ENCODE results near the gene ZCCHC24.

The ZCCHC24 gene

GRCh38 chr10:79482741-79483140 is 37.3 kb upstream of the ZCCHC24 start:
- no peak overlapping the region for H3K4me3 ChIP-seq (ENCODE audit: control insufficient read depth, low read depth, low read length)
- DNase-seq (ENCODE audit: low read depth) = no peak
- no peak for TF ChIP-seq CTCF (conservative IDR thresholded peaks at IDR 0.05; ENCODE audit: control insufficient read depth, insufficient read depth, low read depth, low read length)

GRCh38 chr10:79482304-79482703 is 36.9 kb upstream of the ZCCHC24 start:
- DNase-seq (ENCODE audit: low read depth) = peak; percentile 21
- H3K4me3 ChIP-seq (ENCODE audit: control insufficient read depth, low read depth, low read length) = no peak overlapping the region
- no peak for TF ChIP-seq CTCF (conservative IDR thresholded peaks at IDR 0.05; ENCODE audit: control insufficient read depth, insufficient read depth, low read depth, low read length)

- no peak overlapping the region for H3K4me3 ChIP-seq (ENCODE audit: control insufficient read depth, low read depth, low read length)
- DNase-seq (ENCODE audit: low read depth) = no peak
- TF ChIP-seq CTCF (conservative IDR thresholded peaks at IDR 0.05; ENCODE audit: control insufficient read depth, insufficient read depth, low read depth, low read length) = no peak
Observed at GRCh38 chr10:79479283-79479909, 34.0 kb upstream of the ZCCHC24 start.

- no peak overlapping the region for H3K4me3 ChIP-seq (ENCODE audit: control insufficient read depth, low read depth, low read length)
- no peak for DNase-seq (ENCODE audit: low read depth)
- TF ChIP-seq CTCF (conservative IDR thresholded peaks at IDR 0.05; ENCODE audit: control insufficient read depth, insufficient read depth, low read depth, low read length) = no peak
Observed at GRCh38 chr10:79477456-79477855, 32.0 kb upstream of the ZCCHC24 start.

GRCh38 chr10:79476645-79477044 is 31.2 kb upstream of the ZCCHC24 start:
- no peak for TF ChIP-seq CTCF (conservative IDR thresholded peaks at IDR 0.05; ENCODE audit: control insufficient read depth, insufficient read depth, low read depth, low read length)
- DNase-seq (ENCODE audit: low read depth) = no peak
- no peak overlapping the region for H3K4me3 ChIP-seq (ENCODE audit: control insufficient read depth, low read depth, low read length)

DNA sequence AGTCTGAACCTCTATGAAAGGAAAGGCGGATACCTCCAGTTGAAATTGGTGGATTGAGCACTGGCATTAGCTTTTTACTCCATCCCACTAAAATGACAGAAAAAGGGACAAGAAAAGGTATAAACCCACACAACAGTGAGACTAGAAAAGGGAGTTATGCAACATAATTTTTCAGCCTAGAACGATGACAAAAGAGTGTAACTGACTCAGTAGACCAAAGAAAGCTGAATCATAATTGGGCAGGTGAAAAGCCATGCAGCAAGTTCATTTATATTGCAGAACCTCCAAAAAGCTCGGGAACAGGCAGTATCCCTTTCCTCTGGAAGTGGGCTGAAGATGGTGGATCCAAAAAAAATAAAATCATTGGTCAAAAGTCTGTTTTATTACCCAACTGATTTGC is 30.5 kb upstream of the ZCCHC24 start:
- no peak for DNase-seq (ENCODE audit: low read depth)
- H3K4me3 ChIP-seq (ENCODE audit: control insufficient read depth, low read depth, low read length) = no peak overlapping the region
- no peak for TF ChIP-seq CTCF (conservative IDR thresholded peaks at IDR 0.05; ENCODE audit: control insufficient read depth, insufficient read depth, low read depth, low read length)
